ENCODE data around the gene LBR. TPM values are rescaled to one million over a fixed set of nuclear protein-coding genes. Genes with fewer than 3 reads are reported as not detected.

The LBR gene
- total RNA-seq, 1 donor from 2014 or later = 8.9 TPM

DNA sequence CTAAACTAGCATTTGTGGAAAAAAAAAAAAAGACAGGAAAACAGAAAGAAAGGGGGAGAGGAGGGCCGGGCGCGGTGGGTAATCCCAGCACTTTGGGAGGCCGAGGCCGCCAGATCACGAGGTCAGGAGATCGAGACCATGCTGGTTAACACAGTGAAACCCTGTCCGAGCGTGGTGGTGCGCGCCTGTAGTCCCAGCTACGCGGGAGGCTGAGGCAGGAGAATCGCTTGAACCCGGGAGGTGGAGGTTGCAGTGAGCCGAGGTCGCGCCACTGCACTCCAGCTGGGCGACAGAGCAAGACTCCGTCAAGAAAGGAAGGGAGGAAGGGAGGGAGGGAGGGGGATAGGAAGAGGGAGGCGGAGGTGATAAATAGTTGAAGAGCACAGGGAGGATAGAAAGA, 54.7 kb downstream of the LBR start:
- TF ChIP-seq, protein P1, sequence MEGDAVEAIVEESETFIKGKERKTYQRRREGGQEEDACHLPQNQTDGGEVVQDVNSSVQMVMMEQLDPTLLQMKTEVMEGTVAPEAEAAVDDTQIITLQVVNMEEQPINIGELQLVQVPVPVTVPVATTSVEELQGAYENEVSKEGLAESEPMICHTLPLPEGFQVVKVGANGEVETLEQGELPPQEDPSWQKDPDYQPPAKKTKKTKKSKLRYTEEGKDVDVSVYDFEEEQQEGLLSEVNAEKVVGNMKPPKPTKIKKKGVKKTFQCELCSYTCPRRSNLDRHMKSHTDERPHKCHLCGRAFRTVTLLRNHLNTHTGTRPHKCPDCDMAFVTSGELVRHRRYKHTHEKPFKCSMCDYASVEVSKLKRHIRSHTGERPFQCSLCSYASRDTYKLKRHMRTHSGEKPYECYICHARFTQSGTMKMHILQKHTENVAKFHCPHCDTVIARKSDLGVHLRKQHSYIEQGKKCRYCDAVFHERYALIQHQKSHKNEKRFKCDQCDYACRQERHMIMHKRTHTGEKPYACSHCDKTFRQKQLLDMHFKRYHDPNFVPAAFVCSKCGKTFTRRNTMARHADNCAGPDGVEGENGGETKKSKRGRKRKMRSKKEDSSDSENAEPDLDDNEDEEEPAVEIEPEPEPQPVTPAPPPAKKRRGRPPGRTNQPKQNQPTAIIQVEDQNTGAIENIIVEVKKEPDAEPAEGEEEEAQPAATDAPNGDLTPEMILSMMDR (IDR thresholded peaks at IDR 0.05; ENCODE audit: borderline replicate concordance) = no peak
- intact Hi-C loops (cut with micrococcal nuclease) = no loop called here
- Histone ChIP-seq H3K27ac (replicated peaks) (no peak overlapping the region), H3K27me3 (ENCODE audit: low read depth) (peaks cover 32% of the 10 kb centered on the region), H3K36me3 (no peaks in the 10 kb centered on the region), H3K9me3 (replicated peaks) (no peaks in the 10 kb centered on the region), H3K4me1 (no peaks in the 10 kb centered on the region), H3K4me3 (no peak overlapping the region)
- DNase-seq = no peak

DNA sequence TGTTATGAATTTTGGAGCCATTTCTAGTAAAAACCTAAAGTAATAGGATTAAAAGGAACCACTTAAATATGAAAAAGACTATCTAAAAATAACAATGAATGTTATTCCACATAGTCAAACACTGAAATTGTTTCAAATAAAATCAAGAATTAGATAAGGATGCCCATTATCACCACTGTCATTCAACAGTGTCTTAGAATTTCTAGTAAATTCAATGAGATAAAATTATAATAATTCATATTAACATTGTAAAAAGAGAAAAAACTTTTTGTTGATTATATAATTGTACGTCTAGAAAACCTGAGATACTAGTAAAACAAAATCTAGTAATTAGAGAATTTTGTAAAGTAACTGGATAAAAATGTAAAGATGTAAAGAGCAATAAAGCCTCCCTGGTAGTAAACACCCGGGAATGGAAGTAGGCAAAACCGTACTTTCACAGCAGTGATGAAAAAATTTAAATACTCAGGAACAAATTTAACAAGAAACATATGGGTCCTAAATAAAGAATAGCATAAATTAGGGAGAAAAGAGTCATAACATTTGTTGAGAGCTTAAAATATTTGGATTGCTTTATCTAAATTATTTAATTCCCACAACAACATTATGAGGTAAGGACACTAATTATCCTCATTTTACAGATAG, 56.4 kb downstream of the LBR start:
- no peaks in the 10 kb centered on the region for H3K9me3 ChIP-seq (replicated peaks)
- TF ChIP-seq, protein P1 (IDR thresholded peaks at IDR 0.05; ENCODE audit: borderline replicate concordance) = no peak
- no peaks in the 10 kb centered on the region for H3K4me1 ChIP-seq
- DNase-seq = no peak
- H3K4me3 ChIP-seq = no peak overlapping the region
- H3K36me3 ChIP-seq = no peaks in the 10 kb centered on the region
- peaks cover 38% of the 10 kb centered on the region for H3K27me3 ChIP-seq (ENCODE audit: low read depth)
- no peak overlapping the region for H3K27ac ChIP-seq (replicated peaks)
- intact Hi-C loops (cut with micrococcal nuclease) = no loop called here

DNA sequence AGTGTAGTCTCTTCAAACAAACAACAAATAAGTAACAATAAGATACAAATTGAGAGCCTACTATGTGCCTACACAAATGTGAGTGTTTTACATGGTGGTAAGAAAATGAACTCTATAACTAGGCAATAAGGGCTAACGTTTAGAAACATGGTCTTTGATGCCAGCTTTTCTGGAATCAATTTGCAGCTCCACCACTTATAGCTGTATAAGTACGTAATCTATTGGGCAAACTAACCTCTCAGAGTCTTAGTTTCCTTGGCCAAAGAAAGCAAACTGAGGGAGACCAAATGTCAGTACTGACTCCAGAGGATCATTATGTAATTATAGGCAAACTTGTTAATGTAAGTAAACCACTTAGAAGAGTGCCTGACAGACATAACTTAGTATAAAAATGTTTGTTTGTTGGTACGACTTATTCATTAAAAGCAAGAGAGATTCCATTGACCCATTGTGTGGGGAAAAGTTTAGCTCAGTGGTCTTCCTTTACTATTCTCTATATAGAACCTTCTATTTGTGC, 59.7 kb downstream of the LBR start:
- peaks cover 62% of the 10 kb centered on the region for H3K27me3 ChIP-seq (ENCODE audit: low read depth)
- no peak for DNase-seq
- H3K9me3 ChIP-seq (replicated peaks) = no peaks in the 10 kb centered on the region
- no peaks in the 10 kb centered on the region for H3K36me3 ChIP-seq
- no peak overlapping the region for H3K27ac ChIP-seq (replicated peaks)
- TF ChIP-seq, protein P1 (IDR thresholded peaks at IDR 0.05; ENCODE audit: borderline replicate concordance) = no peak
- no peak overlapping the region for H3K4me3 ChIP-seq
- intact Hi-C loops (cut with micrococcal nuclease) = no loop called here
- no peaks in the 10 kb centered on the region for H3K4me1 ChIP-seq

DNA sequence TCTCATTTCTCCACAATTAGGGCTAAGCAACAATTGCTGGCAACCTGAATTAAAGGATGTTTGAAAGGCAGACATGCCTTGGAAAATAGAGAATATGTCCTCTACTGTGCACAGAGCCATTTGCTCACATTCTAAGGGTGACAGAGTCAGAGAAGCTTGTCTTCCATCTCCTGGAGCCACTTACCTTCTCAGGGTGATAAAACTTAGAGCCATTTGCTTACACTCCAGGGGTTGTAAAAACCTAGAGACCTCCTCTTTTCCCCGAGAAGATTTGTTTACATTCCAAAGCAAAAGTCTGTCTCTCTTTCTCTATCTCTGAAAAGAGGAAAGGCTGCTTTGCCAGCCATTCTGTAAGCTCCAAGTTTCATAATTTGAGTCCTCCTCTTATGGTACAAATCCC, 61.3 kb downstream of the LBR start:
- TF ChIP-seq, protein P1 (IDR thresholded peaks at IDR 0.05; ENCODE audit: borderline replicate concordance) = no peak
- no peak for DNase-seq
- intact Hi-C loops (cut with micrococcal nuclease) = no loop called here
- Histone ChIP-seq H3K9me3 (replicated peaks) (no peaks in the 10 kb centered on the region), H3K4me3 (no peak overlapping the region), H3K4me1 (no peaks in the 10 kb centered on the region), H3K36me3 (no peaks in the 10 kb centered on the region), H3K27me3 (ENCODE audit: low read depth) (peaks cover 67% of the 10 kb centered on the region), H3K27ac (replicated peaks) (no peak overlapping the region)

DNA sequence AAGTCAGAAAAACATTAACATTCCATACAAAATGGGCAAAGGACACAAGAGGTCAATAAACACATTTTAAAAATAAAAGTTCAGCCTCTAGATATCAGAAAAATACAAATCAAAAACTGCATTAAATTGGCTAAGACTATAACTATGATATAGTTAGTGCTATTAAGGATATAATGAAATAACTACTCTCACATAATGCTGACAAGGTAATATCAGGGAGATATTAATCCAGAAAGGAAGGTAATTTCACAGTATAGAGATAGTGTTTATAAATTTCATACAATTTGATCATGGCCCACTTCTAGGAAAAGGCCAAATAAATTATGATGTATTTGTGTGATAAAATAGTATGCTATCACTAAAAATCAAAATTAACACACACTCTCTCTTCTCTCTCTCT, 61.8 kb downstream of the LBR start:
- DNase-seq = no peak
- no peak overlapping the region for H3K27ac ChIP-seq (replicated peaks)
- H3K9me3 ChIP-seq (replicated peaks) = no peaks in the 10 kb centered on the region
- H3K36me3 ChIP-seq = no peaks in the 10 kb centered on the region
- no peaks in the 10 kb centered on the region for H3K4me1 ChIP-seq
- intact Hi-C loops (cut with micrococcal nuclease) = no loop called here
- TF ChIP-seq, protein P1 (IDR thresholded peaks at IDR 0.05; ENCODE audit: borderline replicate concordance) = no peak
- H3K4me3 ChIP-seq = no peak overlapping the region
- peaks cover 66% of the 10 kb centered on the region for H3K27me3 ChIP-seq (ENCODE audit: low read depth)

Data from left ventricle myocardium inferior (tissue), 1 donor.